ENCODE results near the gene SUPT3H. TPM values are rescaled to one million over a fixed set of nuclear protein-coding genes. Genes with fewer than 3 reads are reported as not detected.

Gene SUPT3H
- total and polyA plus RNA-seq, 2 of the 8 experiments (the other 6 are each of a cell fraction or from before 2014, with no cell fraction given), result 18.8 to 23.0 TPM

DNA sequence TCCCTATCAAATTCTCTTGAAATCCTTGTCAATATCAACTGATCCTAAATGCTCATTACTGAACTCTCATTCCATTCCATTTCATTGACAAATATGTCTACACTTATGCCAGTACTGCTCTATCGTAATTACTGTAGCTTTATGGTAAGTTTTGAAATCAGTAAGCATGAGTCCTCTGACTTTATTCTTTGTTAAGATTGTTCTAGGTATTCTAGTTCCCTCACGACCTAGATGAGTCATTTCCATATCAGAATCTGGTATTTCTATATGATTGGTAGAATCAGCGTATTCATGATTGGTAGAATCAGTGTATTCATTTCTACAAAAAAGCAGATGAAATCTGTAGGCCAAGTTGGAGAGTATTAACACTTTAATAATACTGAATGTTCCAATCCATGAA lies 368.2 kb downstream of the SUPT3H start (continued):
- TF ChIP-seq EGR1 (IDR thresholded peaks at IDR 0.05; ENCODE audit: borderline replicate concordance, low read depth, low read length) (no peak), RAD21 (IDR thresholded peaks at IDR 0.05 in 1 of 2, conservative IDR thresholded peaks at IDR 0.05 in 1 of 2; ENCODE audit: low read depth in 2 of 2, low read length in 2 of 2) (no peak), YY1 (IDR thresholded peaks at IDR 0.05; ENCODE audit: low read depth, low read length) (no peak), HDAC2 (IDR thresholded peaks at IDR 0.05; ENCODE audit: borderline replicate concordance in 1 of 2, low read depth in 2 of 2, low read length in 2 of 2) (no peak), HDAC6 (IDR thresholded peaks at IDR 0.05; ENCODE audit: low read depth, low read length) (no peak), TBP (IDR thresholded peaks at IDR 0.05; ENCODE audit: low read depth, low read length) (no peak), FOSL1 (IDR thresholded peaks at IDR 0.05; ENCODE audit: insufficient read depth, low read depth, low read length) (no peak), KDM4A (IDR thresholded peaks at IDR 0.05; ENCODE audit: low read depth, low read length, severe bottlenecking) (no peak), POLR2AphosphoS5 (IDR thresholded peaks at IDR 0.05; ENCODE audit: low read depth, low read length) (no peak)
